NT2/D1 (cell line): ENCODE data around the gene GPALPP1.

ENCODE experiments used
- DNase-seq: peaks from one replicate; pipeline ENCODE4 v3.0.0-alpha.2; 2011; ENCODE audit warnings: low read depth, low spot score
- H3K27me3 ChIP-seq: 2 replicates; pipeline ENCODE4 v1.6.0; 2011; ENCODE audit warnings: mild to moderate bottlenecking; ENCODE audit not compliant: insufficient read length, insufficient read depth
- H3K36me3 ChIP-seq: 2 replicates; pipeline ENCODE4 v1.6.1; 2011; ENCODE audit warnings: mild to moderate bottlenecking, low read length, mixed read lengths; ENCODE audit not compliant: insufficient read depth, insufficient read length
- H3K4me1 ChIP-seq: 2 replicates; pipeline ENCODE4 v1.5.1; 2011; ENCODE audit not compliant: insufficient read depth, insufficient read length
- H3K4me3 ChIP-seq: 2 replicates; pipeline ENCODE4 v1.5.1; 2011; ENCODE audit warnings: low read depth; ENCODE audit not compliant: insufficient read length
- H3K9ac ChIP-seq: 2 replicates; pipeline ENCODE4 v1.6.0; 2011; ENCODE audit warnings: low read depth; ENCODE audit not compliant: insufficient read length
- H3K9me3 ChIP-seq: 2 replicates; pipeline ENCODE4 v1.5.1; 2011; ENCODE audit warnings: mild to moderate bottlenecking, low read length; ENCODE audit not compliant: insufficient read depth
- SUZ12 ChIP-seq: IDR thresholded peaks from 2 replicates; pipeline ENCODE4 v1.6.1; 2011; ENCODE audit not compliant: insufficient read length, insufficient read depth; ENCODE audit errors: extremely low read depth
- YY1 ChIP-seq: IDR thresholded peaks from 2 replicates; pipeline ENCODE4 v1.6.1; 2011; ENCODE audit not compliant: insufficient read length, insufficient read depth
- ZNF274 ChIP-seq: IDR thresholded peaks from 2 replicates; pipeline ENCODE4 v1.6.1; 2011; ENCODE audit warnings: mild to moderate bottlenecking, low read depth, low read length

GPALPP1 gene

DNA sequence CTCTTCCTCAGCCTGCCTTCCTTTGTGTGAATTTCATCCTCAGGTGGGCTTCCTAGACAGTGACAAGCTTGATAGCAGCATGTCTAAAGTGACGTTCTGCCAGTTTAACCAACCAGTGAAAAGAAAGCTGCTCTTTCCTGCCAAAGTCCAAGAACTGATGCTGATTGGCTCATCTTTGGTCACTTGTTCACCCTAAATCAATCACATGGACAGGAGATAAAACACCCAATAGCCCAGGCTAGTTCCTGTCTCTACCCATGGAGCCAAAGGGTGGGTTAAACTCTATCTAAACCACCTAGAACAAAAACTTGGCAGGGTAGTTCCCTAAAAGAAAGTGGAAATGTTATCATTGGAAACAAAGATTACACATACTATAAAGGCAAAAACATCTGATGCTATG lies 50.8 kb downstream of the GPALPP1 start:
- no peak for TF ChIP-seq ZNF274
- TF ChIP-seq SUZ12, result no peak
- TF ChIP-seq YY1, result no peak
- Histone ChIP-seq H3K9me3 (no peaks in the 10 kb centered on the region), H3K27me3 (no peaks in the 10 kb centered on the region), H3K4me3 (no peak overlapping the region), H3K9ac (no peak overlapping the region), H3K36me3 (no peaks in the 10 kb centered on the region), H3K4me1 (no peaks in the 10 kb centered on the region)
- DNase-seq, result no peak

DNA sequence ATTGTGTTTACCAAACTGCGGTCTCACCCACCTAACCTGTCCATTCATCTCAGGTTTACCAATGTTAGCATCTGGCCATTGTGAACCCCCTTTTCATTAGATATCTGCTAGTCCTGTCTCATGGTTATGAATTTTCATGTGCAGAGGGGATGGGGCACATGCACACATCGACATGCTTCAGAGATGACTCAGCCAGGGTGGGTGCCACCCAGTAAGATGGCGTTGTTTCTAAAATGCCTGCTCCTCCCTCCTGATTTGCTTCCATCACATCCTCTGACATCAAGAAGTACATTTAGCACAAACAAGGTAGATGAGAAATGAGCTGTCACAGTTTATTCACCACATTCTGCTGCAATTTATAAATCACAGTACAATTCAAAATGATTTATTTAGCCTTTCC lies 51.3 kb downstream of the GPALPP1 start:
- H3K36me3 ChIP-seq, result no peaks in the 10 kb centered on the region
- H3K4me1 ChIP-seq, result no peaks in the 10 kb centered on the region
- DNase-seq, result no peak
- H3K9ac ChIP-seq, result no peak overlapping the region
- no peaks in the 10 kb centered on the region for H3K9me3 ChIP-seq
- no peaks in the 10 kb centered on the region for H3K27me3 ChIP-seq
- TF ChIP-seq YY1, result no peak
- no peak for TF ChIP-seq ZNF274
- no peak for TF ChIP-seq SUZ12
- no peak overlapping the region for H3K4me3 ChIP-seq

DNA sequence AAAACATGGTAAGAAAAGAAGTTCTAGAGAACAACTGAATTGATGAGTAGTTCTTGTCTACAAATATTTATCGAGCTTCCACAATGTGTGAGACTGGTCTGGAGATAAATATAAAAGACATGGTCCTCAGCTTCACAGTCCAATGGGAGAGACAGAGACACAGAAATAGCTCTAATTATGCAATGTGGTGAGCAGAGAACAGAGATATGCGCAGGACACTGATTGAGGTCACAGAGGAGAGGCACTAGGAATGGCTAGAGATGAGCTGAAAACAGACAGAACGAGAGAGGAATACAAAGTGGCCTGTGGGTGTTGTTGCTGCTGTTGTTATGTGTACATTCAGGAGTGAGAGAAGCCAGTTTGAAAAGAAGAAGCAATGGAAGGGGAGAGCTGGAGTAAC lies 53.2 kb downstream of the GPALPP1 start:
- Histone ChIP-seq H3K9me3 (no peaks in the 10 kb centered on the region), H3K4me3 (no peak overlapping the region), H3K27me3 (no peaks in the 10 kb centered on the region), H3K36me3 (no peaks in the 10 kb centered on the region), H3K9ac (no peak overlapping the region), H3K4me1 (no peaks in the 10 kb centered on the region)
- DNase-seq, result no peak
- TF ChIP-seq ZNF274, result no peak
- TF ChIP-seq SUZ12, result no peak
- no peak for TF ChIP-seq YY1

DNA sequence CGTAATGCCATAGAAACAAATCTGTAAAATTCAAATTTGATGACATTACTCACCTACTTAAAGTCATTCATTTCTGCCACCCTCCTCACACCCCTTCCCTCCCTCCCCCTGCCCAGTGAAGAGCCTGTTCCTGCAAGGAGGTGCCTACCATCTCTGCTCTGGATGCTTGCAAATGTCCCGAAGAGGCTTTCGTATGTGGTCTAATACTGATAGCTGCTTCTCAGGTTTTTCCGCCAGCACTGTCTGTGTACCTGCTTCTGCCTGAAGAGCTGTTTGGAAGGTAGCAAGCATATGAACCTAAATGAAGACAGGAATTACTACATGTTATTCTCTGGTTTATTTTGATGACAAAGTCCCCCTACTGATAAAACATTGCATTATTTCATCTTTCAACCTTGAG lies 57.1 kb downstream of the GPALPP1 start:
- Histone ChIP-seq H3K36me3 (no peaks in the 10 kb centered on the region), H3K27me3 (no peaks in the 10 kb centered on the region), H3K4me1 (no peaks in the 10 kb centered on the region), H3K4me3 (peak overlapping the region; percentile 21), H3K9me3 (no peaks in the 10 kb centered on the region), H3K9ac (no peak overlapping the region)
- TF ChIP-seq SUZ12 (no peak), ZNF274 (no peak), YY1 (no peak)
- no peak for DNase-seq

DNA sequence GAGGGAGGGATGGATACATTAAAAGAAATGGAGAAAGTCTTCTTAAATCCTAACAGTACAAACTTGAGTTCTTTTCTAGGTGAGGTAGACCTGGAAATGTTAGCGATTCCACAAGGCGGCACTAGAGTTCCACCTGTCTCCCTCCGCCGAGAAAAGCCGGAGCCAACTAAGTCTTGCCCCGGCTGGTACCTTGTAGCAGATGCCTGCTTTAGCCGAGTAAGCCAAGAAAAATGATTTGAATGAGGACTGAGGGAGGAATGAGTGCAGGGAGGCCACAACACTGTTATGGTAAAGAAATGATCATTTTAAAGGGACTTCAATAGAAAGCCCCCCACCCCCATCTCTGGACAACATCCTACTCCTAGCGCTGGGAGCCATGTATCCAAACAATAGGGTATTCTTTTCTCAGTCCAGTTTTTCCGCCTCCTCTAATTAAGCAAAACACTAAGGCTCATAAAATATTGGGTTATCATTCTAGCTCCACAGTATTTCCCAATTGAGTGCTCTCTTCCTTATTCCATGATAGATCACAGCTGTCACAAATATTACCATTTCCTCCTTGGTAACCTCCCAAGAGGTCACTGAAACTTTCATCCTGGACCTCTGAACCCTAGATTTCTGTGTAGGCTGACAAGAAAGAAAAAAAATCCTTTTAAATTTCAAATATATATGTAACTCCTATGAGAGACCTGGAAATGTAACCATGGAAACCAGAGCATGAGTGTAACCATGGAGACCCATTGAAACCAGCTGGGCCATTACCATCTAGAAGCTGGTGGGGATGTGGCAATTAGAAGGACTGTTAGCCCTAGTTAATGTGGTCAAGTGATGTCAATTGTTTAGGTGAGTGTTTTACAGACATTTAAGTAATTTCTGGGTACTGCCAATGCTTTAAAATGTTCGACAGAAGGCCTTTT lies 58.3 kb downstream of the GPALPP1 start:
- DNase-seq, result peak; percentile 61
- Histone ChIP-seq H3K4me1 (no peaks in the 10 kb centered on the region), H3K27me3 (no peaks in the 10 kb centered on the region), H3K36me3 (no peaks in the 10 kb centered on the region), H3K4me3 (peak overlapping the region; percentile 45), H3K9ac (peak overlapping the region; percentile 64), H3K9me3 (no peaks in the 10 kb centered on the region)
- TF ChIP-seq ZNF274 (no peak), SUZ12 (no peak), YY1 (no peak)

DNA sequence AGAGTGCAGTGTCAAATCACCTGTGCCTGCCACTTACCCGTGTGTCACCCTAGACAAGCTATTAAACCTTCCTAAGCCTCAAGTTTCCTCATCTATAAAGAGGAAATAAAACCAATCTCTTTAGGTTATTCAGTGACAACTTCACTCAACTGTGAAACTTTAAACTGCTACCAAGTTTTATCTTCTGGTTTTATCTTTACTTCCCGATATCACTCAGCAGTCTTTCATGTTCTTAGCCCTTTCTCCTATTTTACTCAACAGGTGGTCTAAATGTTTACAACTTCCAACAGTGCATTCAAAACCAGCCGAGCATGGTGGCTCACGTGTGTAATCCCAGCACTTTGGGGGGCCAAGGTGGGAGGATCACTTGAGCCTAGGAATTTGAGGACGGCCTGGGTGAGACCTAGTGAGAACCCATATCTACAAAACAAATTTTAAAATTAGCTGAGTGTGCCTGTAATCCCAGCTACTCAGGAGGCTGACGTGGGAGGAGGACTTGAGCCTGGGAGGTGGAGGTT lies 59.6 kb downstream of the GPALPP1 start:
- H3K27me3 ChIP-seq, result no peaks in the 10 kb centered on the region
- H3K9ac ChIP-seq, result no peak overlapping the region
- no peaks in the 10 kb centered on the region for H3K4me1 ChIP-seq
- no peaks in the 10 kb centered on the region for H3K36me3 ChIP-seq
- no peak overlapping the region for H3K4me3 ChIP-seq
- no peaks in the 10 kb centered on the region for H3K9me3 ChIP-seq
- no peak for TF ChIP-seq YY1
- no peak for TF ChIP-seq ZNF274
- no peak for TF ChIP-seq SUZ12
- DNase-seq, result no peak

DNA sequence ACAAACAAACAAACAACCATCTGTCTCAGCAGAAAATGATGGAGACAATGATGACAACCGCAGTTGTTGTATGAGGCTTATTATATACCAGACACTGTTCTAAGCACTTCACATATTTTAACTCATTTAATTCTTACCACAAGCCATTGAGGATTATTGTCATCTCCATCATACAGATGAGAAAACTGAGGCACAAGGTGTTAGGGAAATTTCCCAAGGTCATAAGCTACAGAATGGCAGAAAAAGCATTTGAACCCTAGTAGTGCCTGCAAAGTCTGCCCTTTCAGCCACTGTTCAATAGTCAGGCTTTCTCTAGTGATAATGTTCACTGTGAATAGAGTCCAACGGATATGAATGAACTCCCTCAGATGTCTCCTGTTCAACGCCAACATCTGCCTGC lies 60.1 kb downstream of the GPALPP1 start:
- TF ChIP-seq ZNF274 (no peak), SUZ12 (no peak)
- Histone ChIP-seq H3K36me3 (no peaks in the 10 kb centered on the region), H3K27me3 (no peaks in the 10 kb centered on the region), H3K9ac (no peak overlapping the region), H3K4me3 (no peak overlapping the region), H3K9me3 (no peaks in the 10 kb centered on the region), H3K4me1 (no peaks in the 10 kb centered on the region)
- DNase-seq, result no peak
